ENCODE results near the gene DGCR6L.
"Not testable (repeated sequence)": the region's sequence is repeated elsewhere in the genome, so short reads cannot be mapped to it uniquely, and the experiment has no call there.

The DGCR6L gene

GRCh38 chr22:20307448-20308447 lies 12.1 kb downstream of the DGCR6L start:
- DNase-seq: not testable (repeated sequence)

DNA sequence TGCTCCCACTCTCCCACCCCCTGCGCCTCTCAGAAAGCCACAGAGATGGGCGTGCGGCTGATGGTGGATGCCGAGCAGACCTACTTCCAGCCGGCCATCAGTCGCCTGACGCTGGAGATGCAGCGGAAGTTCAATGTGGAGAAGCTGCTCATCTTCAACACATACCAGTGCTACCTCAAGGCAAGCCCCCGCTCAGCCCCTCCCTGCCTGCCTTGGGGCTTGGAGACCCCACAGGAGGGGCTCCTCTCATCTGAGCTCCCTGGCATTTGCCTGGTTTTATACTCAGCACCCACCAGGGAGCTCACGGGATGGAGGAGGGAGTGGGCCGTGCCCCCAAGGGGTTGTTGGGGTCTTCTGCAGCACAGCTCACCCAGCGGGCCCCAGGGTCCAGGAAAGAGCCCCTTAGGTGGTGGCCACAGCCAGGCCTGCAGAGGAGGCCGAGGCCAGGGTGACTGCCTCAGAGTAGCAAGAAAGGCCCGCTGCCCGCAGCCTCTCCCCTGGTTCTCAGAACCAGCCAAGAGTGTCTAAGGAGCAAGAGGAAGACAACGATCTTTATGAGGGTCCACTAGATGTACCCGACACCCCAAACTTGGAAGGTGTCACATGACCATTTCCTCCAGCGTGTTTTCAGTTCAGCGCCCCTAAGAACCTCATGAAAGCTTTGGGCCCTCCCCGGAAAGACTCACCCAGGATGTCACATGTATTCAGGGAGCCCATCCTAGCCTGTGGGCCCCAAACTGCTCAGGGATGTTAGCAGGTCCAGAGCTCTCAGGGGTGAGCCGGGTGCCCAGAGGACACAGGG lies 13.0 kb downstream of the DGCR6L start:
- DNase-seq: not testable (repeated sequence)

GRCh38 chr22:20305894-20306645 lies 13.8 kb downstream of the DGCR6L start:
- no peak for DNase-seq

DNA sequence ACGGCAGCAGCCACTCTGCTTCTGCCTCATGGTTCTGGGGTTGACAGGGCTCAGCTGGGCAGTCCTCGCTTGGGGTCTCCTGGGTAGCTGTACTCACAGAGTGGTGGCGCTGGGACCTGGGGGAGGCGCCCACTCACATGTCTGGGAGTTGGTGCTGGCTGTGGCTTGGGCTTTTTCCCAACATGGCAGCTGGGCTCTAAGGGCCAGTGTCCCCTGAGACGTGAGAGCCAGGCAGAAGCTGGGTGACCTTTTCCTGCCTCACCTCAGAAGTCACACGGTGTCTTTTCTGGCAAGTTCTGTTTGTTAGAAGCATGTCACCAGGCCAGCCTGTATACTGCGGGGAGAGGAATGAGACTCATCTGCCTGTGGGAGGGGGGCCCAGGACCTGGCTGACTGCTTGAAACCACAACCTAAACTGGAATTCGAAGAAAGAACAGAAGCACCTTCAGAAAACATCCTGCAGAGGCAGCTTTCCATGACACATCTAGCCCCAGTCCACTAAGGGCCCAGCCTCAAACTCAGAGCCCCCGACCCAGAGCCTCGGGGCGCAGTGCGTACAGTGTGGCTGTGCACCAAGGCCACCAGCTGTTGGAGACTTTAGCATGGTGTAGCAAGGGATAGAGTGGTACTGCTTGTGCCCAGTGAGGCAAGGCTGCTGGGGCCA lies 14.5 kb downstream of the DGCR6L start:
- DNase-seq: not testable (repeated sequence)

DNA sequence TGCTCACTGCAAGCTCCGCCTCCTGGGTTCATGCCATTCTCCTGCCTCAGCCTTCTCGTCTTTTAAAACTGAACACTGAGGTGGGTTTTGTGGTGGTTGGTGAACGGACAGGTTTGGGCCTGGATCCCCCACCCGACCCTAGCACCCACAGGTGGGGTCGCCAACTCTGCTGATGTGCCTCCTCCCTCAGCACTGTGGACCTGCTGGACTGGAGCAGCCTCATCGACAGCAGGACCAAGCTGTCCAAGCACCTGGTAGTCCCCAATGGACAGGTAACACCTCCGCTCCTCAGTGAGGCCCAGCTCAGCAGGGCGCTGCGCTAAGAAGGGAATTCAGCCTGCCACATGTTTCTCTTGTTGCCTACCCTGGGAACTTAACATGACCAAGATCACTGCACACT lies 15.2 kb downstream of the DGCR6L start:
- no peak for DNase-seq

DNA sequence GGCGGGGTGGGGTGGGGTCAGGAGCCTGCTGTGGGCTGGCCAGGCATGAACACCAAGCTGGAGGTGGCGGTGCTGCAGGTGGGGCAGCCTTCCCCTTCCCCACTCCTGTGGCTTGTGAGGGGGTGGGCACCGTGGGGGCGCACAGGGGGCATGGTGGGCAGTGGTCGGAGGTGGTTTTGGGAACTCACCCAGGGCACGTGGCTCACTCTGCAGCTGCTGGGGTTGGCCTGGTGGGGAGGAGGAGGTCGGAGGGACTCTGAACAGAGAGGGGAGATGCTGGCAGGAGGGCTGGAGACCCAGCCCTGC lies 16.7 kb downstream of the DGCR6L start:
- DNase-seq: not testable (repeated sequence)

DNA sequence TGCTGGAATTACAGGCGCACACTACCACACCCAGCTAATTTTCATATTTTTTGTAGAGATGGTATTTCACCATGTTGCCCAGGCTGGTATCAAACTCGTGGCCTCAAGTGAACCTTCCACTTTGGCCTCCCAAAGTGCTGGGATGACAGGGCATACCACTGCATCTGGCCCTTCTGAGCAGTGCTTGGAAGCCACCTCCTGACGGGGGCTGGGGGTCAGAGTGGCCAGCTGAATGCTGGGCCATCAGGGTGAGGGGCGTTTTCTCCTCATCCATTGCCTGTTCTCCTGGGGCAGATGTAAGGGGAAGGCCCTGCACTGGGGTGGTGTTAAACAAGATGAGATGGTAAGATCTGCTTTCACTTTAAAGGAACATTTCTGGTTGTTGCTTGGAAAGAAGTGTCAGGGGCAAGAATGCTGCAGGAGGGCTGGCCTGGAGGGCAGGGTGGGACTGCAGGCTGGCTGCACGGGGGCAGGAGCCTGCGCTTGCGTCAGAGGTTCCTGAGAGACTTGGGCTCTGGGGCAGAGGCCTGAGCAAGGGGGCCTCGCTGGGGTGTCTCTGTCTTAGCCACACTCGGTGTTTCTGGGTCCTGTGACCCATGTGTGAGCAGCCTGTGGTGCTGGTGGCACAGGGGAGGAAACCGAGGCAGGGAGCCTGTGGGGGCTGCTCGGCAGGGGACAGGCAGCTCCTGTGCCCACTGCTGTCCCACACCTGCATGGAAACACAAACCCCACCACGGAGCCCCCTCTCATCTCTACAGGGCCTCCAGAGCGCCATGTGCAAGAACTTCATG lies 17.2 kb downstream of the DGCR6L start:
- DNase-seq: no peak

GRCh38 chr22:20299746-20300136 lies 20.1 kb downstream of the DGCR6L start:
- DNase-seq: no peak

GRCh38 chr22:20298803-20299745 lies 20.8 kb downstream of the DGCR6L start:
- no peak for DNase-seq

DNA sequence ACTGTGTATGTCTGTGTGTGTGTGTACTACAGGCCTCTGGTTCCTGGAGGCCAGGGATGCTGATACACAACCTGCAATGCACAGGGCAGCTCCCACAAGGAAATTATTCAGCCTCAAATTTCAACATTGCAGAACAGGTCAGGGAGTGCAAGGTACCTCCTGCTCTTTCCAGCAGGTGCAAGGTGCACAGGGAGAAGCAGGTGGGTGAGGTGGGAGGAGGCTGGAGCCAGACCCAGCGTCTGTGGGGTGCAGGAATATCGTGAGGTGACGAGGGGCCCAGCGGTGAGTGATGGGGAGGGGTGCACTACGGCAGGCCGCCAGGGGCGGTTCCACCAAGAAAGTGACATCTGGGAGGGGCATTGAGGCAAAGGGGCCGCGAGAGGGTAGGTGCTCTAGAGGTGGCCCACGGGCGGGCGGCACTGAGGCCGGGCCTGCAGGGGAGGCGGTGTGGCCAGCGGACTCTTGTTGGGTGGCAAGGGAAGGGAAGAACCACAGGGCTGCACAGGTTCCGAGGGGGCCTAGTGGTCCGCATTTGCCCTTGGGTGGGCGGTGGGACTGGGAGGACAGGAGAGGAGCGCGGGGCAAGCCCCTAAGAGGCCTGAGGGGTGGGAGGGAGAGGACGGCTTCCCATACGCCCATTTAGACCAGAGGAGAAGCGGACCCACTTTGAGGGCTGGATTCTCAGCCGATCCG lies 21.6 kb downstream of the DGCR6L start:
- no peak for DNase-seq

DNA sequence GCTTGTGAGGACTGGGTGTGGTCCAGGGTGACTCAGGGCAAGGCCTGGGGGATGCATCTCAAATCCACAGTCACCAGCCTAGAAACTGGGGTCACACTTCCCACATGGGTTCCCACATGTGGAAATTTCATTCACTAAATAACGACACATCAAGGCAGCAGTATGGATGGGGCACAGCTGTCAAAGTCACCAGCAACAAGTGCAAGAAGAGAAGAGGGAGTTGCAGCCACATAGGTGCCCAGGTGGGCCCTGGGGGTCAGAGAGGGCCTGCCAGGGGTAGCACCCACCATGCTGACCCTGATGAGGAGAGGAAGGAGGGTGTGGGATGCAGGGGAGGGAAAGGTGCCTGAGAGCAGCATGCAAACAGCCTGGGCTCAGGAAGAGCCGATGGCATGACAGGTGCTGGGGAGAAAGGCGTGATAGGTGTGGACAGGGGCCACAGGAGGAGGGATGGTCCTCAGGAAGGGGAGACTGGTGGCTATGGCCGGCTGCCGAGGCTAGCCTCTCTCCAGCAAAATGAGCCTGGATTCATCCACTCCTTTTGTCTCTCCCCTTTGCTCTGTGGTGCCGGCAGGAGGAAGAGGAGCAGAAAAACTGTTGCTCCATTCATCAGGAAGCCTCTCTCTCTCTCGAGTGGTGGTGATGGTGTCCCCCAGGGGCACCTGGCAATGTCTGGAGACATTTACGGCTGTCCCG lies 22.3 kb downstream of the DGCR6L start:
- no peak for DNase-seq

DNA sequence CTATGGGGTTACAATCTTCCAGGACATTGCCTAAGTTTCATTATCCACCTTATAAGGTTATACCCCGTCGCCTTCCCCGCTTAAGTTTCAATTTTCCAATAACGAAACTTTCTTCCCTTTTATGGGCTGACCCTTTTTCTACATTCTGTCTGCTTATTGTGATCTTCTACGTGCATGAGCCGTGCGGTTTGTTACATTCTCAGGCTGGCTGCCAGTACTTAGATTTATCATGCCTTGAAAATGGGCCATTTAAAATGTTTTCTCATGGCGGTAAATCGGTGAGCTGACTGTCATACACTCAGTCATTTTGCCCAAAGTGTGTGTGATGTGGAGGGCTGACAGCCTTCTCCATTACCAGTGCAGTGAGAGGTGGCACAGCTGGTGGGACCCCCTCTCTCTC lies 23.3 kb downstream of the DGCR6L start:
- DNase-seq: no peak

DNA sequence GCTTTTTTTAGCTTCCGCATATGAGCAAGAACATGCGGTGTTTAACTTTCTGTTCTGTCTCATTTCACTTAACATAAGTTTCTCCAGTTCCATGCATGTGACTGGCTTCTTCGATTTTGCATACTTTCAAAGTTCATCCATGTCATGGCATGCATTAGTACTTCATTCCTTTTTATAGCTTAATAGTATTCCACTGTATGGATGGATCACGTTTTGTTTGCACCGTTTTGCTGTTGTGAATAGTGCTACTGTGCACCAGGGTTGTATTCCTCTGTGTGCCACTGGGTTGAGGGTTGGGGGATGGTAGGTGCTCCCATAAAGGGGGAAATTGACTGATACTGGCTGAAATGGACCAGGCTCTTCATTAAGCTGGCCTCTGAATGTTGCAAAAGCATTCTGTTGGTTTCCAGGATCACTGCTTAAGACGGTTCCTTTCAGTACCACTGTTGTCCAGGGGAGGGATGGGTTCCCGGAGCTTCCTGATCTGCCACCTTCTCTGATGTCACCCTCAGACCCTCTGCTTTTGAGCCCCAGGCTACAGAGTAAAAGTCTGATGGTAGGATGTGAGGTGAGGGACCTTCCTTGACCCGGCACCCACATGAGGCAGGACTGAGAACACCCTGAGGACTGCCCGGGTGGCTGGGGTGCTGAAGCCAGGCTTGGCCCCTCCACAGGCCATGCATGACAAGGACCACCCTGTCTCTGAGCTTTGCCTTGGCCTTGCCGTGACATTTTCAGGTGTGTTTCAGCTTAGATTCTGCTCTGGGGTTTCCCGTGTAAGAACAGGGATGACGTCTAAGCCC lies 24.4 kb downstream of the DGCR6L start:
- DNase-seq: no peak

GRCh38 chr22:20292673-20293232 lies 27.1 kb downstream of the DGCR6L start:
- DNase-seq: no peak

DNA sequence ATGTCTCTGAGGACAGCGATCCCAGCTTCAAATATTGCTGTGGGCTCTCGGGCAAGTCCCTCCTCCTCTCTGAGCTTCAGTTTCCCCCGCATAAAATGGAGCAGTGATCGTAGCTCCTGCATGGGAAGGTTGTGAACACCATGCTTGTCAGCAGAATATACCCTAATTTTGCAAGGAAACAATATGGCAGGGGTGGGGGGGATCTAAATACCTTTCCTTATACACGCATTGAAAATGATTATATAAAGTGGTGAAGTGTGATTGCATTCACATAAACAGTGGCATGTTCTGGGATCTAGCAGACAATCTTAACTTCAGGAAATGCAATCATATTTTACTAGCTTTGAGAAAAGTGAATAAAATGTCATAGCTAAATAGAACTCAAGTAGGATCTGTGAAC lies 27.8 kb downstream of the DGCR6L start:
- no peak for DNase-seq

DNA sequence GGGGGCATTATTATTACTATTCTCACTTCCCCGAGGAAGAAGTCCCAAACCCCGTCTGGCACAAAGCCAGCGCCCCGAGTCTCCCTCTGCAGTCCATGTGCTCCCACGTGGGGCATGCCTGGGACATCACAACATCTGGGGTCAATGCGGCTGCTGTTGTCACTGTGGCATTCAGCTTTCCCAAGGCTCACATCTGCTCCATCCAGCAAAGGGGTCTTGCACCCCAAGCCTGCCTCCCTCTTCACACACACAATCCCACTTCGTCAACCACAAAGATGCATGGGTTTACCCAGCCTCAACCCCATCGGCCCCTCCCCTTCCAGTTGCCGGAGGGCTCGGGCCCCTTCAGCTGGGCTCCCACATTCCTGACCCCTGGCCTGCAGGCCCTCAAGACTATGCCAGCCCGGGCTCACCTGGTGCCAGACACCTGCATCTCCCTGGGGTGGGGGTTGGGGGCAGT lies 28.2 kb downstream of the DGCR6L start:
- DNase-seq: no peak

GRCh38 chr22:20291249-20291586 lies 28.6 kb downstream of the DGCR6L start:
- no peak for DNase-seq

- no peak for DNase-seq
Observed at GRCh38 chr22:20290578-20291248, 29.1 kb downstream of the DGCR6L start.
